IMR-90 (cell line): ENCODE measurements around the gene TRPM8. TPM values are rescaled to one million over a fixed set of nuclear protein-coding genes. Genes with fewer than 3 reads are reported as not detected.

Experiments used
- ATAC-seq: fragments of 200-7000 bp; cut with Tn5 transposase; 2 replicates; pipeline ENCODE4 v1.9.1; 2020; ENCODE audit warnings: low read depth, mild to moderate bottlenecking, moderate library complexity
- BruUV-seq: library from RNA; stranded (reverse); fragments of 400-500 nt; replicated peaks from 2 replicates; lab custom pipeline; 2021; lab: Mats Ljungman, UMichigan
- CTCF ChIA-PET: fragments of 300-600 bp; formaldehyde crosslinking; extraction: SDS; loops from one replicate; lab custom pipeline; 2021; ENCODE audit warnings: antibody characterized with exemption; lab: Yijun Ruan, JAX
- POLR2A ChIA-PET: fragments of 300-600 bp; sonication (Branson Sonifier 250); formaldehyde crosslinking; loops from one replicate; lab custom pipeline; 2022; ENCODE audit warnings: antibody characterized with exemption; ENCODE audit not compliant: unreplicated experiment; lab: Charles Lee
- DNase-seq: peaks from one replicate; pipeline ENCODE4 v3.0.0; 2013
- H2AFZ ChIP-seq: replicated peaks from 2 replicates; pipeline ENCODE3; 2013; ENCODE audit warnings: low read length, mild to moderate bottlenecking; ENCODE audit not compliant: poor library complexity
- H2AK5ac ChIP-seq: 2 replicates; pipeline ENCODE4 v1.6.1; 2013; ENCODE audit warnings: low read depth, low read length, inconsistent platforms
- H2AK9ac ChIP-seq: replicated peaks from 2 replicates; pipeline ENCODE3; 2013; ENCODE audit warnings: mild to moderate bottlenecking, low read depth, low read length, moderate library complexity; ENCODE audit not compliant: poor library complexity
- H2BK120ac ChIP-seq: 2 replicates; pipeline ENCODE4 v1.6.1; 2013; ENCODE audit warnings: low read depth, low read length, inconsistent platforms
- H2BK15ac ChIP-seq: 3 replicates; pipeline ENCODE4 v1.6.1; 2013; ENCODE audit warnings: low read depth, low read length, inconsistent platforms
- H2BK20ac ChIP-seq: 2 replicates; pipeline ENCODE4 v1.6.1; 2013; ENCODE audit warnings: low read depth, mild to moderate bottlenecking, inconsistent platforms, low read length, moderate library complexity
- H2BK5ac ChIP-seq: 2 replicates; pipeline ENCODE4 v1.6.1; 2013; ENCODE audit warnings: mild to moderate bottlenecking, low read depth, low read length, inconsistent platforms; ENCODE audit not compliant: poor library complexity, severe bottlenecking
- H3K14ac ChIP-seq: replicated peaks from 2 replicates; pipeline ENCODE4 v1.6.1; 2013; ENCODE audit warnings: low read depth, low read length, inconsistent platforms
- H3K18ac ChIP-seq: 2 replicates; pipeline ENCODE4 v1.6.1; 2013; ENCODE audit warnings: low read depth, low read length, control low read depth
- H3K23ac ChIP-seq: 2 replicates; pipeline ENCODE4 v1.6.1; 2013; ENCODE audit warnings: low read depth, low read length, inconsistent platforms
- H3K27ac ChIP-seq: 2 replicates; pipeline ENCODE4 v1.5.1; 2013; ENCODE audit warnings: mild to moderate bottlenecking, control low read depth, low read length; ENCODE audit not compliant: insufficient read depth
- H3K27me3 ChIP-seq: 2 replicates; pipeline ENCODE4 v1.6.1; 2013; ENCODE audit warnings: low read length; ENCODE audit not compliant: control insufficient read depth, insufficient read depth
- H3K36me3 ChIP-seq: 2 replicates; pipeline ENCODE4 v1.6.1; 2013; ENCODE audit warnings: low read length, mixed read lengths; ENCODE audit not compliant: control insufficient read depth, insufficient read depth
- H3K4ac ChIP-seq: 2 replicates; pipeline ENCODE4 v1.6.1; 2013; ENCODE audit warnings: low read depth, low read length, inconsistent platforms
- H3K4me1 ChIP-seq: 2 replicates; pipeline ENCODE4 v1.6.1; 2013; ENCODE audit warnings: low read length, mixed read lengths; ENCODE audit not compliant: control insufficient read depth, insufficient read depth
- H3K4me2 ChIP-seq: 2 replicates; pipeline ENCODE4 v1.6.1; 2013; ENCODE audit warnings: low read depth, mild to moderate bottlenecking, control low read depth, low read length, moderate library complexity
- H3K4me3 ChIP-seq: 2 replicates; pipeline ENCODE4 v1.5.1; 2013; ENCODE audit warnings: low read depth, mild to moderate bottlenecking, control low read depth, low read length, moderate library complexity; ENCODE audit not compliant: insufficient read depth
- H3K56ac ChIP-seq: 2 replicates; pipeline ENCODE4 v1.6.1; 2013; ENCODE audit warnings: low read length, inconsistent platforms; ENCODE audit not compliant: insufficient read depth; ENCODE audit errors: extremely low read depth
- H3K79me1 ChIP-seq, 2 experiments: 2 replicates each; pipeline ENCODE4 v1.6.1; 2013; ENCODE audit warnings: low read length in 2 of 2, inconsistent platforms in 1 of 2, low read depth in 1 of 2
- H3K9ac ChIP-seq: 2 replicates; pipeline ENCODE4 v1.6.1; 2013; ENCODE audit warnings: low read depth, low read length, control low read depth
- H3K9me1 ChIP-seq: 2 replicates; pipeline ENCODE4 v1.6.1; 2013; ENCODE audit warnings: low read length, inconsistent platforms; ENCODE audit not compliant: insufficient read depth
- H3K9me3 ChIP-seq: 2 replicates; pipeline ENCODE4 v1.6.1; 2013; ENCODE audit warnings: low read length; ENCODE audit not compliant: control insufficient read depth, insufficient read depth
- H4K20me1 ChIP-seq: 2 replicates; pipeline ENCODE4 v1.6.1; 2013; ENCODE audit warnings: low read length, inconsistent platforms; ENCODE audit not compliant: insufficient read depth
- H4K5ac ChIP-seq: 2 replicates; pipeline ENCODE4 v1.6.1; 2013; ENCODE audit warnings: mild to moderate bottlenecking, low read depth, low read length, control low read depth
- H4K8ac ChIP-seq, 2 experiments: 2 replicates each; pipeline ENCODE4 v1.6.1; 2013; ENCODE audit warnings: low read depth in 2 of 2, low read length in 2 of 2, control low read depth in 1 of 2, inconsistent platforms in 1 of 2
- H4K91ac ChIP-seq: 2 replicates; pipeline ENCODE4 v1.6.1; 2013; ENCODE audit warnings: low read depth, low read length, inconsistent platforms; ENCODE audit not compliant: insufficient read depth
- FOS ChIP-seq: fragments of 150-350 bp; IDR thresholded peaks from 2 replicates; pipeline ENCODE4 v1.6.1; 2016; ENCODE audit warnings: low read depth, low read length
- MAZ ChIP-seq: IDR thresholded peaks from 2 replicates; pipeline ENCODE4 v1.6.1; 2012; ENCODE audit warnings: low read depth, mild to moderate bottlenecking, low read length, improper control_type of control experiment, moderate library complexity, borderline replicate concordance
- WGBS, 2 experiments: methylation state at CpG; one replicate each; pipeline versions ENCODE4 v1.1.5 to v1.1.7; 2013; ENCODE audit warnings: missing lambda C conversion rate in 2 of 2; ENCODE audit not compliant: insufficient read length in 1 of 2; ENCODE audit errors: extremely low coverage in 2 of 2; 5-methylcytosine and 5-hydroxymethylcytosine counted together
- dilution Hi-C: fragments of 300-500 bp; cut with HindIII; formaldehyde crosslinking; loops from one replicate; pipeline ENCODE4 v1.14.3; 2018; ENCODE audit warnings: low sequenced_read_pairs; ENCODE audit not compliant: unreplicated experiment
- in situ Hi-C: fragments of 300-500 bp; cut with MboI; formaldehyde crosslinking; loops from 3 replicates; pipeline ENCODE4 v1.14.3; 2019; ENCODE audit warnings: low sequenced_read_pairs, inconsistent platforms, mixed read lengths
- intact Hi-C: fragments of 100-400 bp; cut with micrococcal nuclease; formaldehyde crosslinking; loops from 2 replicates; pipeline ENCODE4 v1.10.0; 2022
- polyA plus RNA-seq, 3 experiments: library from polyadenylated mRNA; depleted of rRNA; stranded (reverse); fragments of >200 nt; gene quantifications; 2 replicates each; pipeline ENCODE4 v1.2.3, GENCODE V29; 2012; ENCODE audit warnings: low replicate concordance in 1 of 3
- total RNA-seq: library from RNA; depleted of rRNA; stranded (reverse); fragments of >200 nt; gene quantifications from 2 replicates; pipeline ENCODE4 v1.2.3, GENCODE V29; 2012

TRPM8 gene
- total and polyA plus RNA-seq, 2 of the 4 experiments (the other 2 are of a cell fraction): not detected

DNA sequence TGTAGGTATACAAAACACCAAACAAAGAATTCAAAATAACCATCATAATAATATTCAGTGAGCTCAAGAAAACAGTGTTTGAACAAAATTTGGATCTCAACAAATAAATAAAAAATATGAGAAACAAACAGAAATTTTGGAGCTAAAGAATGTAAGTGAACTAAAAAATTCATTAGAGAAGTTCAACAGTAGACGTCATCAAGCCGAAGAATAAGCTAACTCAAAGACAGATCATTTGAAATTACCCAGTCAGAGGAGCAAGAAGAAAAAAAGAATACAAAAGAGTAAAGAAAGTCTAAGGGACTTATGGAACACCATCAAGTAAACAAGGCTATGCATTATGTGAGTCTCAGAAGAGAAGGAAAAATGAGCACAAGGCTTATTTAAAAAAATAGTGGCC lies 116.7 kb downstream of the TRPM8 start:
- Histone ChIP-seq H3K36me3 (no peaks in the 10 kb centered on the region), H4K8ac (no peak overlapping the region), H4K20me1 (no peaks in the 10 kb centered on the region; the same call in 1 of the 2 replicates), H3K9me1 (no peaks in the 10 kb centered on the region), H3K27ac (no peak overlapping the region), H3K4me2 (no peak overlapping the region), H2BK5ac (no peak overlapping the region), H3K27me3 (peaks cover 2% of the 10 kb centered on the region; the same call in 1 of the 2 replicates), H2AK9ac (no peak overlapping the region), H4K91ac (no peak overlapping the region), H2AK5ac (no peak overlapping the region), H3K14ac (no peak overlapping the region), H3K4me1 (peaks cover 6% of the 10 kb centered on the region), H2BK120ac (no peak overlapping the region), H3K56ac (no peak overlapping the region), H3K23ac (no peak overlapping the region), H2BK20ac (no peak overlapping the region), H3K79me1 (no peaks in the 10 kb centered on the region), H4K5ac (no peak overlapping the region), H3K4ac (no peak overlapping the region), H3K9ac (no peak overlapping the region), H3K18ac (no peak overlapping the region), H3K4me3 (no peak overlapping the region), H3K9me3 (peaks cover 4% of the 10 kb centered on the region), H2AFZ (no peak overlapping the region), H2BK15ac (no peak overlapping the region)
- WGBS, 2 experiments: no CpG with 5 or more reads among the region's 2 CpGs
- CTCF ChIA-PET: no interaction called here
- ATAC-seq (no peak), DNase-seq (no peak)
- dilution Hi-C loops (no loop called here), intact Hi-C loops (no loop called here), in situ Hi-C loops (no loop called here)
- TF ChIP-seq FOS: no peak
- TF ChIP-seq MAZ: no peak
- no TSS peak for BruUV-seq
- POLR2A ChIA-PET: no interaction called here
